ENCODE data around the gene GABRQ. TPM values are rescaled to one million over a fixed set of nuclear protein-coding genes. Genes with fewer than 3 reads are reported as not detected.

GABRQ gene
- total RNA-seq, 4 donors from 2014 or later, result 0.57 to 1.5 (median 1.3) TPM

Other genes with a start within 250 kb of the GABRQ start
- gene GABRA3, start 186.6 kb upstream of the GABRQ start, total RNA-seq, result under 1 TPM; 0.15 to 0.49 (median 0.25) TPM
- not detected for gene MAGEA3, start 60.9 kb downstream of the GABRQ start, total RNA-seq
- gene CSAG2, start 71.4 kb downstream of the GABRQ start, total RNA-seq, result not detected
- gene MAGEA2B, start 76.7 kb downstream of the GABRQ start, total RNA-seq, result not detected
- not detected for gene CSAG1, start 95.8 kb downstream of the GABRQ start, total RNA-seq
- not detected for gene MAGEA12, start 95.9 kb downstream of the GABRQ start, total RNA-seq
- gene MAGEA2, start 115.9 kb downstream of the GABRQ start, total RNA-seq, result not detected
- not detected for gene CSAG3, start 121.3 kb downstream of the GABRQ start, total RNA-seq
- not detected for gene MAGEA6, start 131.8 kb downstream of the GABRQ start, total RNA-seq
- 10 to 100 TPM; 17.2 to 38.5 (median 24.2) TPM for gene CETN2, start 192.9 kb downstream of the GABRQ start, total RNA-seq
- 10 to 100 TPM; 41.0 to 63.7 (median 57.4) TPM for gene NSDHL, start 193.2 kb downstream of the GABRQ start, total RNA-seq